ENCODE measurements around the gene SPCS3.

DNA sequence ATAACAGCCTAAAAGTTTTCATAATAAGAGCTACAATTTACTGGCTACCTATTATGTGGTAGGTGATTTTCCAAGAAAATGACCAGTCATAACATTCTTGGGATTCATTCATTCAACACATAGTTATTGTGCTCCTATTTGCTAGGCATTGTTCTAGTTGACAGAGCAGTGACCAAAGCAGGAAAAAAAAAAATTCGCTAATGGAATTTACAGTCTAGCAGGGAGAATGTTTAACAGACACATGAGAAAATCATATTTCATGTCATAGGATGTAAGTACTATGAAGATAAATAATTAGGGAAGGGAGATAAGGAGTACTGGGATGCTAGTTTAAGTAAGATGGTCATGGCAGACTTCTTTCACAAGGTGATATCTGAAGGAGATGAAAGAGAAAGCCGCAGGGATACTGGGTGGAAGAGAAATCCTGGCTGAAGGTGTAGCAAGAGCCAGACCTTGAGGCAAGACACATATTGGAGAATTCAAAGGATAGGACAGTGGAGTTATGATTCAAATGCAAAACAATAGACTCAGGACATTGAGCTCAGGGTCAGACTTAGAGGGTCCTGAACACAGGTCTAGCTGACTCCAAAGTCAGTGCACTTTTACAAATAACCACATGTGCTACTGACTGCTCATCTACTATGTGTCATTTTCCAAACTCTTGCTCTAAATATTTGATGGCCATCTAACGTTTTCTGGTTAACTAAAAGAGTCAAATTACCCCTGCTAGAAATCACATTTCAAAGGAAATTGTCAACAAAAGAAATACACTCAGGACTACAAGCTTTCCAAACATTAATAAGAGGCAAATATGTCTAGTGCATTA is 20.4 kb downstream of the SPCS3 start:
- TF ChIP-seq, protein P1, sequence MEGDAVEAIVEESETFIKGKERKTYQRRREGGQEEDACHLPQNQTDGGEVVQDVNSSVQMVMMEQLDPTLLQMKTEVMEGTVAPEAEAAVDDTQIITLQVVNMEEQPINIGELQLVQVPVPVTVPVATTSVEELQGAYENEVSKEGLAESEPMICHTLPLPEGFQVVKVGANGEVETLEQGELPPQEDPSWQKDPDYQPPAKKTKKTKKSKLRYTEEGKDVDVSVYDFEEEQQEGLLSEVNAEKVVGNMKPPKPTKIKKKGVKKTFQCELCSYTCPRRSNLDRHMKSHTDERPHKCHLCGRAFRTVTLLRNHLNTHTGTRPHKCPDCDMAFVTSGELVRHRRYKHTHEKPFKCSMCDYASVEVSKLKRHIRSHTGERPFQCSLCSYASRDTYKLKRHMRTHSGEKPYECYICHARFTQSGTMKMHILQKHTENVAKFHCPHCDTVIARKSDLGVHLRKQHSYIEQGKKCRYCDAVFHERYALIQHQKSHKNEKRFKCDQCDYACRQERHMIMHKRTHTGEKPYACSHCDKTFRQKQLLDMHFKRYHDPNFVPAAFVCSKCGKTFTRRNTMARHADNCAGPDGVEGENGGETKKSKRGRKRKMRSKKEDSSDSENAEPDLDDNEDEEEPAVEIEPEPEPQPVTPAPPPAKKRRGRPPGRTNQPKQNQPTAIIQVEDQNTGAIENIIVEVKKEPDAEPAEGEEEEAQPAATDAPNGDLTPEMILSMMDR (IDR thresholded peaks at IDR 0.05), result no peak
- TF ChIP-seq POLR2A (IDR thresholded peaks at IDR 0.05), result no peak

All from thyroid gland (tissue), 4 donors.